ENCODE measurements around the gene COX17. TPM values are rescaled to one million over a fixed set of nuclear protein-coding genes. Genes with fewer than 3 reads are reported as not detected.
A peak's percentile ranks its signal among the peaks of the same experiment; 100 is the strongest.

Gene COX17
- total and polyA plus RNA-seq, 2 donors, result 85.3 to 171 TPM

DNA sequence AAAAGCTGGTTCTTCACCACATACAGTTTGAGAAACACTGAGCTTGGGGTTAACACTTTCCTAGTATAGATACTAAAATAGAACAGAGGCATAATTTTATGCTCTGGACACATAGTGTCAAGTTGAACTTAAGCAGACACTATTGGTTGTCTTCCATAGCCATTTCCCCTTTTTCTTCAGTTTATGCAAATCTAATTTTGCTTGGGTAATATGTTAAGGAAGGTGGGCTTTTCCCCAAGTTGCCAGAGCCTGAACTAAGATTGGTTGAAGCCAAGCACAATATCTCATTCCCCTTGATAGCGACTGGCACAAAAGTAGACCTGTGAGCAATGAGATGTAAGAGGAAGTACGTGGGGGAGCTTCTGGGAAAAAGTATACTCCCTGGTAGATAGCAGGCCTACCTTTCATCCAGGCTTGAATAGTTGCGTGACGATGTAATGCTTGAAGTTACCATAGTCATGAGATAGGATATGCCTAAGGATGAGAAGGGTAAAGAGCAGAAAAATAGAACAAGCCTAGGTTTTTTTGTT, 12.3 kb downstream of the COX17 start:
- no peaks in the 10 kb centered on the region for H3K27me3 ChIP-seq (ENCODE audit: control insufficient read depth in 2 of 2, insufficient read depth in 1 of 2, low read length in 1 of 2)
- no peak overlapping the region for H3K4me3 ChIP-seq (ENCODE audit: low read length in 2 of 2)
- H3K36me3 ChIP-seq (ENCODE audit: control insufficient read depth in 2 of 2, insufficient read depth in 2 of 2, low read length in 1 of 2), result peaks cover 6 to 14% of the 10 kb centered on the region in 2 donors
- no peaks in the 10 kb centered on the region for H3K9me3 ChIP-seq (ENCODE audit: control insufficient read depth in 2 of 2, insufficient read depth in 1 of 2, low read length in 1 of 2)
- no peak for DNase-seq (ENCODE audit: low read depth in 6 of 9, low spot score in 9 of 9)
- WGBS, result 94% methylated on average over 4 of the region's 4 CpGs
- peaks cover 0 to 4% of the 10 kb centered on the region in 2 donors for H3K4me1 ChIP-seq (ENCODE audit: control insufficient read depth in 2 of 2, insufficient read depth in 2 of 2, low read length in 2 of 2)
- no peak overlapping the region for H3K27ac ChIP-seq (ENCODE audit: low read depth in 1 of 2, low read length in 1 of 2)

DNA sequence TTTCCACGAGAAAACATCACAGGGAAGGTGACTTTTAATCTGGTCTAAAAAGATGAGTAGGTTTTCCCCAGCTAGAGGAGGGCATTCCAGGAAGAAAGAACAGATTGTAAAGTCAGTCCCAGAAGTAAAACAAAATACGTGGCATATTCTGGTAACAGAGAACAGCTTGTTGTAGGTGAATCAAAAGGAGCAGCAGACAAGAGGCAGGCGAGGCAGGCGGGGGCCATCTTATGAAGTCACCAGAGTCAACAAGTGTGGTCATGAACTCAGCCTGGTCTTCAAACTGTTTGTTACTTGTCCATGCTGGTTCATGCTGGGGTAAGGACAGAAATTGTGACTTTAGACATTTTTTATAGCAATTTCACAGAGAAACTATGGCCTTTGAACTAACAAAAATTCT, 12.8 kb downstream of the COX17 start:
- Histone ChIP-seq H3K27ac (ENCODE audit: low read depth in 1 of 2, low read length in 1 of 2) (no peak overlapping the region), H3K4me3 (ENCODE audit: low read length in 2 of 2) (no peak overlapping the region), H3K27me3 (ENCODE audit: control insufficient read depth in 2 of 2, insufficient read depth in 1 of 2, low read length in 1 of 2) (no peaks in the 10 kb centered on the region), H3K4me1 (ENCODE audit: control insufficient read depth in 2 of 2, insufficient read depth in 2 of 2, low read length in 2 of 2) (peaks cover 0 to 5% of the 10 kb centered on the region in 2 donors), H3K36me3 (ENCODE audit: control insufficient read depth in 2 of 2, insufficient read depth in 2 of 2, low read length in 1 of 2) (peaks cover 10 to 13% of the 10 kb centered on the region in 2 donors), H3K9me3 (ENCODE audit: control insufficient read depth in 2 of 2, insufficient read depth in 1 of 2, low read length in 1 of 2) (no peaks in the 10 kb centered on the region)
- DNase-seq (ENCODE audit: low read depth in 6 of 9, low spot score in 9 of 9), result no peak
- WGBS, result 97% methylated on average over 4 of the region's 4 CpGs

DNA sequence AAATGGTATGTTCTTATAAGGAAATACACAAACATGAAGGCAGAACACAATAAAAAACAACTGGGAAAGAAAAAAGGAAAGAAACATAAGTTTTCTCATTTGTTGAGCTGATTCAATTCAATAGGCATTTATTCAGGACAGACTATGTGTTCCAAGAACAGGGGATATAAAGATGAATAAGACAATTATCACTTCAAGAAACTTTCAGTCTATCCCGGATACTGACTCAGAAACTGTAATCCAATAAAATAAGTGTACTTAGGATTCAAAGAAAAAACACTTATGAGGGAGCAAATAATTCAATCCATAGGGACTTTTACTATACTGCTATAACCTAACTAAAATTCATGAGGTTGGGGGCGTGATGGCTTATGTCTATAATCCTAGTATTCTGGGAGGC, 13.3 kb downstream of the COX17 start:
- WGBS, result 98% methylated on average over 2 of the region's 2 CpGs
- peaks cover 9 to 10% of the 10 kb centered on the region in 2 donors for H3K36me3 ChIP-seq (ENCODE audit: control insufficient read depth in 2 of 2, insufficient read depth in 2 of 2, low read length in 1 of 2)
- no peak for DNase-seq (ENCODE audit: low read depth in 6 of 9, low spot score in 9 of 9)
- no peak overlapping the region for H3K4me3 ChIP-seq (ENCODE audit: low read length in 2 of 2)
- H3K27ac ChIP-seq (ENCODE audit: low read depth in 1 of 2, low read length in 1 of 2), result no peak overlapping the region
- H3K27me3 ChIP-seq (ENCODE audit: control insufficient read depth in 2 of 2, insufficient read depth in 1 of 2, low read length in 1 of 2), result no peaks in the 10 kb centered on the region
- no peaks in the 10 kb centered on the region for H3K9me3 ChIP-seq (ENCODE audit: control insufficient read depth in 2 of 2, insufficient read depth in 1 of 2, low read length in 1 of 2)
- peaks cover 0 to 5% of the 10 kb centered on the region in 2 donors for H3K4me1 ChIP-seq (ENCODE audit: control insufficient read depth in 2 of 2, insufficient read depth in 2 of 2, low read length in 2 of 2)

DNA sequence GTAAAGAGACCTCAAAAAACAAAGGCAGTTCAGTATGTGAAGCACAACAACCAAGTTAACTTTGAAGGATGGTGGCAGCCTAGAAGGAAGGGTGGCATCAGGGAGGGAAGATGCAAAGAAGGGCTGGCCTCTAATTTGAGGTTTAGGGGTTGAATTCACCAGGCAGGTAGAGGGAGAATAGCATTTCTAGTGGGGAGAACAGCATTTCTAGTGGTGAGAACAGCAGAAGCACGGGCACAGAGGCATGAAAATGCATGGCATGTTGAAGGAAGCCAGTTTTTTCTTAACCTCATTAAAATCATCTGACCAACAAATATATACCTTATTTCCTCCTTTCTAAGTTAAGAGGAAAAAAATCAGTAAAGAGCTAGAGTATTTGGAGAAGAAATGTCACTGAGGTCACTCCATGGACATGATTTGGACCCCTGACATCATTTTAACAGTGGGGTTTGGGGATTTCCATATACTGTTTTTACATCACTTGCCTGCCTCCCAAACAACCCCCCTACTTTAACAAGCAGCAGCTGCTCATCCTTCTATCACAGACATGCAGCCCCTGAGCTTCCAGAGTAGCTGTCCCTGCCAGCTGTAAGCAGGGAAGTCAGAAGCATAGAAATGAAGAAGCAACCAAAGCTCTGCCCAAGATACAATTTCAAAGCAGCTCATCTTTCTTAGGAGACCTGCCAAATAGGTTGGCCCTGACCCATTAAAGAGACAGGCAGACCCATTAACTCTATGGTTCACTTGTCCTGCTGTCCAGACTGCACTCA, 14.4 kb downstream of the COX17 start:
- no peak overlapping the region for H3K4me3 ChIP-seq (ENCODE audit: low read length in 2 of 2)
- DNase-seq (ENCODE audit: low read depth in 6 of 9, low spot score in 9 of 9), result peak in 1 of 9 donors; percentile 19

GRCh38 chr3:119660474-119661440, 16.4 kb downstream of the COX17 start, which contains the start of gene POPDC2:
Gene POPDC2, minus strand, starts transcription at chr3:119660589. Its CDS starts 166 bp downstream, at chr3:119660423.
- Histone ChIP-seq H3K4me3 (ENCODE audit: low read length in 2 of 2) (no peak within 1 kb of the TSS), H3K27me3 (ENCODE audit: control insufficient read depth in 2 of 2, insufficient read depth in 1 of 2, low read length in 1 of 2) (no peaks in the 10 kb centered on the region), H3K4me1 (ENCODE audit: control insufficient read depth in 2 of 2, insufficient read depth in 2 of 2, low read length in 2 of 2) (peaks cover 0 to 5% of the 10 kb centered on the region in 2 donors), H3K36me3 (ENCODE audit: control insufficient read depth in 2 of 2, insufficient read depth in 2 of 2, low read length in 1 of 2) (peaks cover 0 to 10% of the 10 kb centered on the region in 2 donors), H3K9me3 (ENCODE audit: control insufficient read depth in 2 of 2, insufficient read depth in 1 of 2, low read length in 1 of 2) (no peaks in the 10 kb centered on the region), H3K27ac (ENCODE audit: low read depth in 1 of 2, low read length in 1 of 2) (peak within 1 kb of the TSS in 1 of 2 donors; percentile 67)
- 96% methylated on average over 9 of the region's 9 CpGs for WGBS
- no peak for DNase-seq (ENCODE audit: low read depth in 6 of 9, low spot score in 9 of 9)

More for the DNA sequence above, 14.4 kb downstream of the COX17 start:
- no peaks in the 10 kb centered on the region for H3K27me3 ChIP-seq (ENCODE audit: control insufficient read depth in 2 of 2, insufficient read depth in 1 of 2, low read length in 1 of 2)
- peak overlapping the region in 1 of 2 donors; percentile 72 for H3K27ac ChIP-seq (ENCODE audit: low read depth in 1 of 2, low read length in 1 of 2)
- 89% methylated on average over 1 of the region's 1 CpG for WGBS
- H3K36me3 ChIP-seq (ENCODE audit: control insufficient read depth in 2 of 2, insufficient read depth in 2 of 2, low read length in 1 of 2), result peaks cover 3 to 10% of the 10 kb centered on the region in 2 donors
- no peaks in the 10 kb centered on the region for H3K9me3 ChIP-seq (ENCODE audit: control insufficient read depth in 2 of 2, insufficient read depth in 1 of 2, low read length in 1 of 2)
- H3K4me1 ChIP-seq (ENCODE audit: control insufficient read depth in 2 of 2, insufficient read depth in 2 of 2, low read length in 2 of 2), result peaks cover 0 to 5% of the 10 kb centered on the region in 2 donors

DNA sequence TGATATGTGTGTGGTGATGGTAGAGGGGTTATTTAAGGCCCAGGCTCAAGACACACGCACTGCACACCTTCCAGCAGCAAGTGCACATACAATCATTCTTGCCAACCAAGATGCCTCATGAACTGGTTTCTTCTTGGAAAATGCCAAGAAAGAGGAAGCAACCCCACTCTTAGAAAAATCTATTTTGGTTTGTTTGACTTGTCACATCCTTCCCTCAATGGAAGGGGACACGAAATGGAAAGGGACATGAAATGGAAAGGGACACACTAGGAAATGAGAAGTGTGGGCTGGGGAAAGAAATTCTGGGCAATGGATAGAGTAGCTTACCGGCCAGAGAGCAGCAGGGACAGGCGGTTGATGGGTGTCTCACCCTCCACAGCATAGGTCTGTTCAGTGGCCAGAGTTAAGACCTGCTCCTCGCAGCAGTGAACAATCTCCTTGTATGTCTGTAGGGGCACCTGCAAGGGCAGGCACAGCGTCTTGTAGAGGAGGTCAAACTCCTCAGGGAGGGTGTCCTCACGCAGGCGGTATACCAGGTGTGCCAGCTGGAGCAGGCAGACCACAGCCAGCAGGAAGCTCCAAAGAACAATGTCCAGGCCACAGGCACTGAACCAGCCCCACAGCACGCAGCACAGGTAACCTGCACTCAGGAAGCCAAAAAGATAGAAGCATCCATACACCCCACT, 17.5 kb downstream of the COX17 start:
- H3K4me1 ChIP-seq (ENCODE audit: control insufficient read depth in 2 of 2, insufficient read depth in 2 of 2, low read length in 2 of 2), result peaks cover 0 to 5% of the 10 kb centered on the region in 2 donors
- H3K36me3 ChIP-seq (ENCODE audit: control insufficient read depth in 2 of 2, insufficient read depth in 2 of 2, low read length in 1 of 2), result peaks cover 0 to 10% of the 10 kb centered on the region in 2 donors
- WGBS, result 81% methylated on average over 9 of the region's 9 CpGs
- H3K9me3 ChIP-seq (ENCODE audit: control insufficient read depth in 2 of 2, insufficient read depth in 1 of 2, low read length in 1 of 2), result no peaks in the 10 kb centered on the region
- H3K27me3 ChIP-seq (ENCODE audit: control insufficient read depth in 2 of 2, insufficient read depth in 1 of 2, low read length in 1 of 2), result no peaks in the 10 kb centered on the region
- no peak overlapping the region for H3K27ac ChIP-seq (ENCODE audit: low read depth in 1 of 2, low read length in 1 of 2)
- DNase-seq (ENCODE audit: low read depth in 6 of 9, low spot score in 9 of 9), result no peak
- no peak overlapping the region for H3K4me3 ChIP-seq (ENCODE audit: low read length in 2 of 2)

DNA sequence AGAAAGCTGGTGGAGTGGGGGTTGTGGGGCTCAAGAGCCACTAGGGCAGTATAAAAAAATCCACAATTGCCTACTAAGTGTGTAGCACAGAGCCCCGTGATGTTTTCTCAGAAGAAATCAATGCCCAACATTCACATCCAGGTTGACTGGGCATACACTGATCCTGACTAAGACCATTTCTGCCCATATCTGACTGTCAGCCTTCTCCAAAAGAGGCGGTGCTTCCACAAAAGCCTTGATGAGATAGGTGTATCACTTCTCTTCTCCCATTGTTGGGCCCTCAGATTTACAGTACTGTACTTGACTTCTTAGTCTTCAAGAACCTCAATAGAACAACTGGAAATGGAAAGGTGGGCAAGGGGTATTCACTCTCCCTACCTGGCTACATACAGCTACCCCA, 18.2 kb downstream of the COX17 start:
- Histone ChIP-seq H3K4me1 (ENCODE audit: control insufficient read depth in 2 of 2, insufficient read depth in 2 of 2, low read length in 2 of 2) (peaks cover 0 to 5% of the 10 kb centered on the region in 2 donors), H3K4me3 (ENCODE audit: low read length in 2 of 2) (no peak overlapping the region)
- 96% methylated on average over 2 of the region's 2 CpGs for WGBS

DNA sequence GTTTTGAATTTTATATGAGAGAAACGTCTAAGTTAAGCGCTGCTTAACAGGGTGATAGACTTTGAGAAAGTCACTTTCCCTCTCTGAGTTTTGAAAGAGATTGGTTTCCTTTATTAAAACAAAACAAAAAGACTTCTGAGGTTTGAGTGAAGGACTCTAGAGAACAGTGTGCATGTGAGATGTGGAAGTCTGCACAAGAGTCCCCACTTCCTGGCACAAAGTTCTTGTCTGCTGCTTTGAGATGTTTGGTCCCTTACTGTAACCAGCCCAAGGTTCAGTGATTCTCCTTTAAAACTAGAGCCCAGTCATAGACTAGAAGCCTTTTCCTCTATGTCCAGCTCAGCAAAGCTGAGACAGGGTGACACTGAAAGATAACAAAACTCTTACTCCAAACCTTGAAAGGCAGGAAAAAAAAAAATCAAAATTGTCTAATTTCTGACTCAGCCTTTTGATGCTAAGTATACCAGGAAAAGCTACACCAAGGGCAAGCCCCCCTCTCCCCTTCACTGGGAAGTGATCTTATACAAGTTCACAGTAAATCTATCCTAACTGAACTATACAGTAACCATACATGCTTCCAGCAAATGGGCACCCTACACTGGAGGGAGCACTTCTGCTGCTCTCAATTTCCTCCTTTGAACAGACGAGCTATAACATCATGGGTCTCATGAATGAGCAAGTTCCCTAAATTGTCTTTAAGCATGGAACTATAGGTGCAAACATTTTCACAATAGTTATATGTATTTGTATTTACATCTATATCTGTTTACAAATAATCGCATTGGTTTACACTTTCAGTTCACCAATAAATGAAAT, 19.1 kb downstream of the COX17 start:
- H3K27me3 ChIP-seq (ENCODE audit: control insufficient read depth in 2 of 2, insufficient read depth in 1 of 2, low read length in 1 of 2), result no peaks in the 10 kb centered on the region
- peaks cover 0 to 5% of the 10 kb centered on the region in 2 donors for H3K4me1 ChIP-seq (ENCODE audit: control insufficient read depth in 2 of 2, insufficient read depth in 2 of 2, low read length in 2 of 2)
- DNase-seq (ENCODE audit: low read depth in 6 of 9, low spot score in 9 of 9), result no peak
- 75% methylated on average over 4 of the region's 4 CpGs for WGBS
- H3K4me3 ChIP-seq (ENCODE audit: low read length in 2 of 2), result no peak overlapping the region
- H3K9me3 ChIP-seq (ENCODE audit: control insufficient read depth in 2 of 2, insufficient read depth in 1 of 2, low read length in 1 of 2), result no peaks in the 10 kb centered on the region
- H3K27ac ChIP-seq (ENCODE audit: low read depth in 1 of 2, low read length in 1 of 2), result no peak overlapping the region
- peaks cover 0 to 10% of the 10 kb centered on the region in 2 donors for H3K36me3 ChIP-seq (ENCODE audit: control insufficient read depth in 2 of 2, insufficient read depth in 2 of 2, low read length in 1 of 2)

More for the DNA sequence above, 18.2 kb downstream of the COX17 start:
- no peaks in the 10 kb centered on the region for H3K9me3 ChIP-seq (ENCODE audit: control insufficient read depth in 2 of 2, insufficient read depth in 1 of 2, low read length in 1 of 2)
- H3K27ac ChIP-seq (ENCODE audit: low read depth in 1 of 2, low read length in 1 of 2), result no peak overlapping the region
- DNase-seq (ENCODE audit: low read depth in 6 of 9, low spot score in 9 of 9), result no peak
- H3K27me3 ChIP-seq (ENCODE audit: control insufficient read depth in 2 of 2, insufficient read depth in 1 of 2, low read length in 1 of 2), result no peaks in the 10 kb centered on the region
- peaks cover 0 to 10% of the 10 kb centered on the region in 2 donors for H3K36me3 ChIP-seq (ENCODE audit: control insufficient read depth in 2 of 2, insufficient read depth in 2 of 2, low read length in 1 of 2)

All from thymus (tissue), 11 donors.